ENCODE measurements around the gene DUOX2. TPM values are rescaled to one million over a fixed set of nuclear protein-coding genes. Genes with fewer than 3 reads are reported as not detected.

Gene DUOX2
- total RNA-seq, result under 1 TPM; 0.05 to 0.11 (median 0.10) TPM

- no peaks in the 10 kb centered on the region for H3K36me3 Mint-ChIP-seq (ENCODE audit: insufficient read depth)
Measured at GRCh38 chr15:45114076-45114750, at the start of gene DUOX2, which contains the start of gene DUOXA2. Gene DUOX2, minus strand, starts transcription at chr15:45114172. Its CDS starts 761 bp downstream, at chr15:45113411. Gene DUOXA2, plus strand, starts transcription at chr15:45114326. Its CDS starts 280 bp downstream, at chr15:45114606.

GRCh38 chr15:45163508-45163856, 49.5 kb upstream of the DUOX2 start:
- no peak for DNase-seq
- no peak overlapping the region for H3K4me3 Mint-ChIP-seq

More at GRCh38 chr15:45114076-45114750, at the start of gene DUOX2, which contains the start of gene DUOXA2:
- no peaks in the 10 kb centered on the region for H3K9me3 Mint-ChIP-seq
- ATAC-seq (no peak), DNase-seq (no peak)
- peak within 1 kb of the TSS; percentile 49 for H3K4me3 Mint-ChIP-seq
- H3K4me1 Mint-ChIP-seq (ENCODE audit: low read depth), result peaks cover 47% of the 10 kb centered on the region
- peaks cover 84% of the 10 kb centered on the region for H3K27me3 Mint-ChIP-seq (ENCODE audit: low read depth)

GRCh38 chr15:45162771-45163507, 49.0 kb upstream of the DUOX2 start:
- Mint-ChIP-seq H3K4me1 (ENCODE audit: low read depth) (peaks cover 10% of the 10 kb centered on the region), H3K4me3 (no peak overlapping the region), H3K9me3 (no peaks in the 10 kb centered on the region), H3K27me3 (ENCODE audit: low read depth) (no peaks in the 10 kb centered on the region), H3K36me3 (ENCODE audit: insufficient read depth) (peaks cover 3% of the 10 kb centered on the region)
- peak in 1 of 2 donors; percentile 31 for ATAC-seq
- DNase-seq, result peak; percentile 56

More at GRCh38 chr15:45163508-45163856, 49.5 kb upstream of the DUOX2 start:
- peaks cover 10% of the 10 kb centered on the region for H3K4me1 Mint-ChIP-seq (ENCODE audit: low read depth)
- peaks cover 3% of the 10 kb centered on the region for H3K36me3 Mint-ChIP-seq (ENCODE audit: insufficient read depth)
- no peaks in the 10 kb centered on the region for H3K27me3 Mint-ChIP-seq (ENCODE audit: low read depth)
- ATAC-seq, result no peak
- H3K9me3 Mint-ChIP-seq, result no peaks in the 10 kb centered on the region

- no peaks in the 10 kb centered on the region for H3K9me3 Mint-ChIP-seq
- peaks cover 3% of the 10 kb centered on the region for H3K36me3 Mint-ChIP-seq (ENCODE audit: insufficient read depth)
- ATAC-seq (no peak), DNase-seq (no peak)
- peaks cover 13% of the 10 kb centered on the region for H3K4me1 Mint-ChIP-seq (ENCODE audit: low read depth)
- no peak overlapping the region for H3K4me3 Mint-ChIP-seq
- no peaks in the 10 kb centered on the region for H3K27me3 Mint-ChIP-seq (ENCODE audit: low read depth)
Measured at GRCh38 chr15:45161666-45162065, 47.7 kb upstream of the DUOX2 start.

GRCh38 chr15:45157974-45158373, 44.0 kb upstream of the DUOX2 start:
- ATAC-seq, result no peak
- H3K4me1 Mint-ChIP-seq (ENCODE audit: low read depth), result peaks cover 4% of the 10 kb centered on the region
- H3K36me3 Mint-ChIP-seq (ENCODE audit: insufficient read depth), result peaks cover 3% of the 10 kb centered on the region
- no peaks in the 10 kb centered on the region for H3K9me3 Mint-ChIP-seq
- H3K4me3 Mint-ChIP-seq, result no peak overlapping the region
- DNase-seq, result no peak
- H3K27me3 Mint-ChIP-seq (ENCODE audit: low read depth), result no peaks in the 10 kb centered on the region

GRCh38 chr15:45156744-45157455, 42.9 kb upstream of the DUOX2 start:
- H3K4me3 Mint-ChIP-seq, result no peak overlapping the region
- H3K27me3 Mint-ChIP-seq (ENCODE audit: low read depth), result no peaks in the 10 kb centered on the region
- H3K4me1 Mint-ChIP-seq (ENCODE audit: low read depth), result peaks cover 4% of the 10 kb centered on the region
- H3K36me3 Mint-ChIP-seq (ENCODE audit: insufficient read depth), result peaks cover 10% of the 10 kb centered on the region
- DNase-seq (no peak), ATAC-seq (peak in 1 of 2 donors; percentile 30)
- H3K9me3 Mint-ChIP-seq, result no peaks in the 10 kb centered on the region

GRCh38 chr15:45155739-45156138, 41.8 kb upstream of the DUOX2 start:
- Mint-ChIP-seq H3K27me3 (ENCODE audit: low read depth) (no peaks in the 10 kb centered on the region), H3K9me3 (no peaks in the 10 kb centered on the region), H3K4me3 (no peak overlapping the region), H3K36me3 (ENCODE audit: insufficient read depth) (peaks cover 12% of the 10 kb centered on the region), H3K4me1 (ENCODE audit: low read depth) (peaks cover 4% of the 10 kb centered on the region)
- no peak for DNase-seq
- no peak for ATAC-seq

GRCh38 chr15:45151998-45152828, 38.2 kb upstream of the DUOX2 start:
- no peak for ATAC-seq
- Mint-ChIP-seq H3K36me3 (ENCODE audit: insufficient read depth) (peaks cover 9% of the 10 kb centered on the region), H3K4me3 (no peak overlapping the region), H3K27me3 (ENCODE audit: low read depth) (no peaks in the 10 kb centered on the region), H3K9me3 (no peaks in the 10 kb centered on the region), H3K4me1 (ENCODE audit: low read depth) (peaks cover 4% of the 10 kb centered on the region)
- DNase-seq, result no peak

- H3K4me3 Mint-ChIP-seq, result no peak overlapping the region
Measured at GRCh38 chr15:45150997-45151396, 37.0 kb upstream of the DUOX2 start.

GRCh38 chr15:45150481-45150880, 36.5 kb upstream of the DUOX2 start:
- no peaks in the 10 kb centered on the region for H3K4me1 Mint-ChIP-seq (ENCODE audit: low read depth)
- H3K27me3 Mint-ChIP-seq (ENCODE audit: low read depth), result no peaks in the 10 kb centered on the region
- H3K4me3 Mint-ChIP-seq, result no peak overlapping the region
- ATAC-seq (no peak), DNase-seq (no peak)
- H3K9me3 Mint-ChIP-seq, result no peaks in the 10 kb centered on the region
- H3K36me3 Mint-ChIP-seq (ENCODE audit: insufficient read depth), result peaks cover 9% of the 10 kb centered on the region

More at GRCh38 chr15:45150997-45151396, 37.0 kb upstream of the DUOX2 start:
- no peaks in the 10 kb centered on the region for H3K27me3 Mint-ChIP-seq (ENCODE audit: low read depth)
- no peak for ATAC-seq
- no peaks in the 10 kb centered on the region for H3K4me1 Mint-ChIP-seq (ENCODE audit: low read depth)
- DNase-seq, result no peak
- no peaks in the 10 kb centered on the region for H3K9me3 Mint-ChIP-seq
- peaks cover 9% of the 10 kb centered on the region for H3K36me3 Mint-ChIP-seq (ENCODE audit: insufficient read depth)

- DNase-seq (no peak), ATAC-seq (no peak)
- peaks cover 9% of the 10 kb centered on the region for H3K36me3 Mint-ChIP-seq (ENCODE audit: insufficient read depth)
- H3K27me3 Mint-ChIP-seq (ENCODE audit: low read depth), result no peaks in the 10 kb centered on the region
- no peaks in the 10 kb centered on the region for H3K4me1 Mint-ChIP-seq (ENCODE audit: low read depth)
- H3K4me3 Mint-ChIP-seq, result no peak overlapping the region
- H3K9me3 Mint-ChIP-seq, result no peaks in the 10 kb centered on the region
Measured at GRCh38 chr15:45149060-45149459, 35.1 kb upstream of the DUOX2 start.

- Mint-ChIP-seq H3K36me3 (ENCODE audit: insufficient read depth) (peaks cover 9% of the 10 kb centered on the region), H3K4me3 (no peak overlapping the region), H3K9me3 (no peaks in the 10 kb centered on the region), H3K27me3 (ENCODE audit: low read depth) (no peaks in the 10 kb centered on the region), H3K4me1 (ENCODE audit: low read depth) (no peaks in the 10 kb centered on the region)
- DNase-seq (no peak), ATAC-seq (no peak)
Measured at GRCh38 chr15:45148076-45149059, 34.4 kb upstream of the DUOX2 start.

- H3K4me1 Mint-ChIP-seq (ENCODE audit: low read depth), result no peaks in the 10 kb centered on the region
- no peak overlapping the region for H3K4me3 Mint-ChIP-seq
- DNase-seq, result no peak
Measured at GRCh38 chr15:45147606-45148005, 33.6 kb upstream of the DUOX2 start.

More at GRCh38 chr15:45147606-45148005, 33.6 kb upstream of the DUOX2 start:
- no peak for ATAC-seq
- H3K9me3 Mint-ChIP-seq, result no peaks in the 10 kb centered on the region
- H3K36me3 Mint-ChIP-seq (ENCODE audit: insufficient read depth), result peaks cover 8% of the 10 kb centered on the region
- no peaks in the 10 kb centered on the region for H3K27me3 Mint-ChIP-seq (ENCODE audit: low read depth)
